Trophoblast cell (in vitro differentiated cells and primary cell): ENCODE measurements around the gene RNF208.

Source experiments
- DNase-seq, 2 donors: peaks; one replicate each; pipeline ENCODE4 v3.0.0-alpha.2; 2016
- H2AFZ ChIP-seq: 2 replicates; pipeline ENCODE4 v1.6.1; 2013; ENCODE audit warnings: low read length, moderate library complexity, mild to moderate bottlenecking; ENCODE audit not compliant: insufficient read depth, poor library complexity
- H2AK5ac ChIP-seq: 2 replicates; pipeline ENCODE4 v1.6.1; 2013; ENCODE audit warnings: mild to moderate bottlenecking, low read length
- H2BK120ac ChIP-seq: 2 replicates; pipeline ENCODE4 v1.6.1; 2013; ENCODE audit warnings: low read length, mild to moderate bottlenecking, moderate library complexity; ENCODE audit not compliant: insufficient read depth, poor library complexity
- H2BK12ac ChIP-seq: 2 replicates; pipeline ENCODE4 v1.6.1; 2013; ENCODE audit warnings: mild to moderate bottlenecking, low read length, moderate library complexity
- H2BK5ac ChIP-seq: 2 replicates; pipeline ENCODE4 v1.6.1; 2013; ENCODE audit warnings: low read length, low read depth, moderate library complexity, mild to moderate bottlenecking; ENCODE audit not compliant: poor library complexity
- H3K14ac ChIP-seq: 2 replicates; pipeline ENCODE4 v1.6.1; 2013; ENCODE audit warnings: mild to moderate bottlenecking, low read length
- H3K18ac ChIP-seq: 2 replicates; pipeline ENCODE4 v1.6.1; 2013; ENCODE audit warnings: mild to moderate bottlenecking, low read length
- H3K23ac ChIP-seq: 2 replicates; pipeline ENCODE4 v1.6.1; 2013; ENCODE audit warnings: low read length
- H3K27ac ChIP-seq: 2 replicates; pipeline ENCODE4 v1.5.1; 2013; ENCODE audit warnings: low read depth, mild to moderate bottlenecking, inconsistent platforms, low read length, moderate library complexity
- H3K27me3 ChIP-seq: 2 replicates; pipeline ENCODE4 v1.6.1; 2013; ENCODE audit warnings: inconsistent platforms, mild to moderate bottlenecking, low read length, moderate library complexity; ENCODE audit not compliant: insufficient read depth
- H3K36me3 ChIP-seq, 2 experiments: 1 replicate in 1 of 2; 2 replicates in 1 of 2; pipeline ENCODE4 v1.6.1; 2013; ENCODE audit warnings: low read length in 2 of 2, mild to moderate bottlenecking in 2 of 2, moderate library complexity in 1 of 2; ENCODE audit not compliant: insufficient read depth in 2 of 2, control insufficient read depth in 1 of 2
- H3K4ac ChIP-seq: 2 replicates; pipeline ENCODE4 v1.6.1; 2013; ENCODE audit warnings: low read depth, mild to moderate bottlenecking, low read length, moderate library complexity
- H3K4me1 ChIP-seq, 2 experiments: 1 replicate in 1 of 2; 2 replicates in 1 of 2; pipeline ENCODE4 v1.6.1; 2013; ENCODE audit warnings: low read length in 2 of 2, mild to moderate bottlenecking in 2 of 2, moderate library complexity in 1 of 2; ENCODE audit not compliant: insufficient read depth in 2 of 2, control insufficient read depth in 1 of 2
- H3K4me2 ChIP-seq: 2 replicates; pipeline ENCODE4 v1.6.1; 2013; ENCODE audit warnings: inconsistent platforms, mild to moderate bottlenecking, low read length, moderate library complexity
- H3K4me3 ChIP-seq: 2 replicates; pipeline ENCODE4 v1.5.1; 2013; ENCODE audit warnings: mild to moderate bottlenecking, low read depth, low read length, inconsistent platforms
- H3K79me1 ChIP-seq: one replicate; pipeline ENCODE4 v1.6.1; 2013; ENCODE audit warnings: low read length
- H3K79me2 ChIP-seq: 2 replicates; pipeline ENCODE4 v1.6.1; 2013; ENCODE audit warnings: low read length, mild to moderate bottlenecking; ENCODE audit not compliant: control insufficient read depth, insufficient read depth, poor library complexity
- H3K9ac ChIP-seq: 2 replicates; pipeline ENCODE4 v1.6.1; 2013; ENCODE audit warnings: mild to moderate bottlenecking, low read length
- H3K9me3 ChIP-seq: 2 replicates; pipeline ENCODE4 v1.6.1; 2013; ENCODE audit warnings: low read depth, mild to moderate bottlenecking, control low read depth, inconsistent platforms, low read length; ENCODE audit not compliant: insufficient read depth
- H4K12ac ChIP-seq: 2 replicates; pipeline ENCODE4 v1.6.1; 2013; ENCODE audit warnings: low read depth, mild to moderate bottlenecking, low read length, moderate library complexity
- H4K8ac ChIP-seq: 2 replicates; pipeline ENCODE4 v1.6.1; 2013; ENCODE audit warnings: low read depth, mild to moderate bottlenecking, low read length, moderate library complexity
- H4K91ac ChIP-seq: one replicate; pipeline ENCODE4 v1.6.1; 2013; ENCODE audit warnings: low read depth, mild to moderate bottlenecking, low read length, moderate library complexity
- WGBS: extraction: QIAGEN DNeasy Blood & Tissue Kit; methylation state at CpG from one replicate; pipeline ENCODE4 v1.1.7; 2013; ENCODE audit warnings: missing lambda C conversion rate; ENCODE audit not compliant: insufficient read length, insufficient coverage; ENCODE audit errors: extremely low coverage; 5-methylcytosine and 5-hydroxymethylcytosine counted together

RNF208 gene

GRCh38 chr9:137268538-137269201, 46.6 kb upstream of the RNF208 start:
- no peak overlapping the region for H2BK5ac ChIP-seq
- H3K27me3 ChIP-seq: no peaks in the 10 kb centered on the region
- H4K8ac ChIP-seq: no peak overlapping the region
- H3K4me2 ChIP-seq: no peak overlapping the region
- no peak overlapping the region for H2BK120ac ChIP-seq
- no CpG with 5 or more reads among the region's 19 CpGs for WGBS
- H3K14ac ChIP-seq: no peak overlapping the region
- no peaks in the 10 kb centered on the region for H3K4me1 ChIP-seq
- peak overlapping the region; percentile 18 for H3K18ac ChIP-seq
- H3K79me2 ChIP-seq: no peaks in the 10 kb centered on the region
- no peaks in the 10 kb centered on the region for H3K79me1 ChIP-seq
- H3K27ac ChIP-seq: no peak overlapping the region
- no peak overlapping the region for H2AFZ ChIP-seq
- no peak overlapping the region for H2AK5ac ChIP-seq
- H2BK12ac ChIP-seq: no peak overlapping the region
- no peak overlapping the region for H4K12ac ChIP-seq
- H3K4me3 ChIP-seq: no peak overlapping the region
- no peak overlapping the region for H3K23ac ChIP-seq
- no peak overlapping the region for H3K4ac ChIP-seq
- no peak overlapping the region for H3K9ac ChIP-seq
- no peaks in the 10 kb centered on the region for H3K9me3 ChIP-seq
- DNase-seq: no peak
- peaks cover 79 to 83% of the 10 kb centered on the region in 2 experiments for H3K36me3 ChIP-seq
- H4K91ac ChIP-seq: no peak overlapping the region

GRCh38 chr9:137267933-137268355, 45.9 kb upstream of the RNF208 start:
- WGBS: no CpG with 5 or more reads among the region's 6 CpGs
- Histone ChIP-seq H2BK120ac (no peak overlapping the region), H3K14ac (no peak overlapping the region), H3K4me1 (no peaks in the 10 kb centered on the region), H4K12ac (no peak overlapping the region), H3K27me3 (no peaks in the 10 kb centered on the region), H4K91ac (no peak overlapping the region), H3K79me2 (no peaks in the 10 kb centered on the region), H2BK5ac (no peak overlapping the region), H2BK12ac (no peak overlapping the region), H3K27ac (no peak overlapping the region), H3K4me3 (no peak overlapping the region), H3K9ac (no peak overlapping the region), H3K23ac (no peak overlapping the region), H3K18ac (no peak overlapping the region), H4K8ac (no peak overlapping the region), H3K79me1 (no peaks in the 10 kb centered on the region), H3K36me3 (peaks cover 80 to 83% of the 10 kb centered on the region in 2 experiments), H3K4ac (no peak overlapping the region), H3K4me2 (no peak overlapping the region), H2AFZ (no peak overlapping the region), H2AK5ac (no peak overlapping the region), H3K9me3 (no peaks in the 10 kb centered on the region)
- no peak for DNase-seq

- Histone ChIP-seq H3K4me2 (no peak overlapping the region), H2BK120ac (no peak overlapping the region), H3K14ac (no peak overlapping the region), H2AK5ac (no peak overlapping the region), H4K12ac (no peak overlapping the region), H3K27me3 (no peaks in the 10 kb centered on the region), H3K79me1 (no peaks in the 10 kb centered on the region), H2BK5ac (no peak overlapping the region), H3K4me3 (no peak overlapping the region), H3K9me3 (no peaks in the 10 kb centered on the region), H3K18ac (no peak overlapping the region), H2BK12ac (no peak overlapping the region), H4K8ac (no peak overlapping the region), H4K91ac (no peak overlapping the region), H3K4me1 (no peaks in the 10 kb centered on the region), H3K4ac (no peak overlapping the region), H3K9ac (no peak overlapping the region), H3K27ac (no peak overlapping the region), H3K79me2 (no peaks in the 10 kb centered on the region), H2AFZ (no peak overlapping the region), H3K36me3 (peaks cover 70 to 74% of the 10 kb centered on the region in 2 experiments), H3K23ac (no peak overlapping the region)
- no peak for DNase-seq
- no CpG with 5 or more reads among the region's 34 CpGs for WGBS
Measured at GRCh38 chr9:137266585-137267453, 44.8 kb upstream of the RNF208 start.

- H3K4ac ChIP-seq: no peak overlapping the region
- H3K79me1 ChIP-seq: no peaks in the 10 kb centered on the region
- H3K36me3 ChIP-seq: peaks cover 66 to 69% of the 10 kb centered on the region in 2 experiments
- WGBS: no CpG with 5 or more reads among the region's 15 CpGs
- H2BK120ac ChIP-seq: no peak overlapping the region
- no peak overlapping the region for H4K91ac ChIP-seq
- H3K79me2 ChIP-seq: no peaks in the 10 kb centered on the region
- no peaks in the 10 kb centered on the region for H3K4me1 ChIP-seq
- no peak overlapping the region for H2BK12ac ChIP-seq
- DNase-seq: no peak
- H3K9me3 ChIP-seq: no peaks in the 10 kb centered on the region
- no peak overlapping the region for H3K4me2 ChIP-seq
- H3K4me3 ChIP-seq: no peak overlapping the region
- no peak overlapping the region for H4K12ac ChIP-seq
- H4K8ac ChIP-seq: no peak overlapping the region
- H2AFZ ChIP-seq: no peak overlapping the region
- H3K18ac ChIP-seq: no peak overlapping the region
- H3K14ac ChIP-seq: no peak overlapping the region
- H3K27me3 ChIP-seq: no peaks in the 10 kb centered on the region
- H2BK5ac ChIP-seq: no peak overlapping the region
- no peak overlapping the region for H2AK5ac ChIP-seq
- H3K27ac ChIP-seq: no peak overlapping the region
- H3K9ac ChIP-seq: no peak overlapping the region
- no peak overlapping the region for H3K23ac ChIP-seq
Measured at GRCh38 chr9:137266162-137266527, 44.1 kb upstream of the RNF208 start.
